ENCODE measurements around the gene SCML1.

The SCML1 gene

DNA sequence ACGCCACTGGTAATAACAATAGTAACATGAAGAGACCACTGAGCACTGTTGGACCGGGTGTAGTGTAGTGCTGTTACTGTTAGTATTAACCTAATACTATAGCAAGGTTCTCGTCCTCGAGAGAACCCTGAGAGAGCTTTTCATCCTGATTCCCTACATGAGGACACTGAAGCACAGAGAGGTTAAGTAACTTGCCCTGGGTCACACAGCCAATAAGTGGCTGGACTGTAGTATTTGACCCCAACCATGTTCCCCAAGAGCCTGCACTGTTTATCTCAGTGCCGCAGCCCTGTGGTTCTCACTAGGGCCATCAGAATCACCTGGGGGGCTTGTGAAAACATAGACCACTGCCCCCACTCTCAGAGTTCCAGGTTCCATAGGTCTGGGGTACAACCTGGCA lies 10.4 kb downstream of the SCML1 start:
- no peak for DNase-seq (ENCODE audit: low read depth in 1 of 2, low spot score in 1 of 2)
- peaks cover 3% of the 10 kb centered on the region for H3K27me3 ChIP-seq (ENCODE audit: insufficient read depth, poor library complexity, severe bottlenecking)
- no peak for TF ChIP-seq SPI1 (IDR thresholded peaks at IDR 0.05; ENCODE audit: borderline replicate concordance, low read depth)
- TF ChIP-seq, protein P1, sequence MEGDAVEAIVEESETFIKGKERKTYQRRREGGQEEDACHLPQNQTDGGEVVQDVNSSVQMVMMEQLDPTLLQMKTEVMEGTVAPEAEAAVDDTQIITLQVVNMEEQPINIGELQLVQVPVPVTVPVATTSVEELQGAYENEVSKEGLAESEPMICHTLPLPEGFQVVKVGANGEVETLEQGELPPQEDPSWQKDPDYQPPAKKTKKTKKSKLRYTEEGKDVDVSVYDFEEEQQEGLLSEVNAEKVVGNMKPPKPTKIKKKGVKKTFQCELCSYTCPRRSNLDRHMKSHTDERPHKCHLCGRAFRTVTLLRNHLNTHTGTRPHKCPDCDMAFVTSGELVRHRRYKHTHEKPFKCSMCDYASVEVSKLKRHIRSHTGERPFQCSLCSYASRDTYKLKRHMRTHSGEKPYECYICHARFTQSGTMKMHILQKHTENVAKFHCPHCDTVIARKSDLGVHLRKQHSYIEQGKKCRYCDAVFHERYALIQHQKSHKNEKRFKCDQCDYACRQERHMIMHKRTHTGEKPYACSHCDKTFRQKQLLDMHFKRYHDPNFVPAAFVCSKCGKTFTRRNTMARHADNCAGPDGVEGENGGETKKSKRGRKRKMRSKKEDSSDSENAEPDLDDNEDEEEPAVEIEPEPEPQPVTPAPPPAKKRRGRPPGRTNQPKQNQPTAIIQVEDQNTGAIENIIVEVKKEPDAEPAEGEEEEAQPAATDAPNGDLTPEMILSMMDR (IDR thresholded peaks at IDR 0.05; ENCODE audit: insufficient read depth, low read length): no peak
- no peak for TF ChIP-seq GABPA (IDR thresholded peaks at IDR 0.05; ENCODE audit: low read depth)
- TF ChIP-seq, protein P2, sequence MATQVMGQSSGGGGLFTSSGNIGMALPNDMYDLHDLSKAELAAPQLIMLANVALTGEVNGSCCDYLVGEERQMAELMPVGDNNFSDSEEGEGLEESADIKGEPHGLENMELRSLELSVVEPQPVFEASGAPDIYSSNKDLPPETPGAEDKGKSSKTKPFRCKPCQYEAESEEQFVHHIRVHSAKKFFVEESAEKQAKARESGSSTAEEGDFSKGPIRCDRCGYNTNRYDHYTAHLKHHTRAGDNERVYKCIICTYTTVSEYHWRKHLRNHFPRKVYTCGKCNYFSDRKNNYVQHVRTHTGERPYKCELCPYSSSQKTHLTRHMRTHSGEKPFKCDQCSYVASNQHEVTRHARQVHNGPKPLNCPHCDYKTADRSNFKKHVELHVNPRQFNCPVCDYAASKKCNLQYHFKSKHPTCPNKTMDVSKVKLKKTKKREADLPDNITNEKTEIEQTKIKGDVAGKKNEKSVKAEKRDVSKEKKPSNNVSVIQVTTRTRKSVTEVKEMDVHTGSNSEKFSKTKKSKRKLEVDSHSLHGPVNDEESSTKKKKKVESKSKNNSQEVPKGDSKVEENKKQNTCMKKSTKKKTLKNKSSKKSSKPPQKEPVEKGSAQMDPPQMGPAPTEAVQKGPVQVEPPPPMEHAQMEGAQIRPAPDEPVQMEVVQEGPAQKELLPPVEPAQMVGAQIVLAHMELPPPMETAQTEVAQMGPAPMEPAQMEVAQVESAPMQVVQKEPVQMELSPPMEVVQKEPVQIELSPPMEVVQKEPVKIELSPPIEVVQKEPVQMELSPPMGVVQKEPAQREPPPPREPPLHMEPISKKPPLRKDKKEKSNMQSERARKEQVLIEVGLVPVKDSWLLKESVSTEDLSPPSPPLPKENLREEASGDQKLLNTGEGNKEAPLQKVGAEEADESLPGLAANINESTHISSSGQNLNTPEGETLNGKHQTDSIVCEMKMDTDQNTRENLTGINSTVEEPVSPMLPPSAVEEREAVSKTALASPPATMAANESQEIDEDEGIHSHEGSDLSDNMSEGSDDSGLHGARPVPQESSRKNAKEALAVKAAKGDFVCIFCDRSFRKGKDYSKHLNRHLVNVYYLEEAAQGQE (IDR thresholded peaks at IDR 0.05; ENCODE audit: insufficient replicate concordance, low read depth): no peak
- TF ChIP-seq POLR2AphosphoS5 (IDR thresholded peaks at IDR 0.05; ENCODE audit: low read depth): no peak
- no peak overlapping the region for H3K27ac ChIP-seq (replicated peaks)
- H3K4me3 ChIP-seq (replicated peaks; ENCODE audit: insufficient read depth, low read length): no peak overlapping the region

DNA sequence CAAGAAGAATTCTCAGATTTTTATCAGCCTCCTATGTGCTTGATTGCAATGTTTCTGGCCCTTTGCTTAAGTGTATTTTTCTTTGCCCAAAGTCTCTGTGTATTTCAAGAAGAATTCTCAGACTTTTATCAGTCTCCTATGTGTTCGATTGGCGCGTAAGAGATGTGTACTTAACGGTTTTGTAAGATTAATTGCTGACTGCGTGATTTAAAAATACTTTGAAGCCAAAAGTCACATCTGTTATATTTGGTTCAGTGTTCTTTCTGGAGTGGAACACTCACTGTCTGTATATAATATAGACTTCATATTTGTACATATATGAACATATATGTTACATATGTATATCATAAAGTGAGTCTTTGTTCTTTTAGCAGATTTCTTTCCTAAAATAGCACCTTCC lies 11.4 kb downstream of the SCML1 start:
- H3K27me3 ChIP-seq (ENCODE audit: insufficient read depth, poor library complexity, severe bottlenecking): peaks cover 3% of the 10 kb centered on the region
- no peak overlapping the region for H3K27ac ChIP-seq (replicated peaks)
- DNase-seq (ENCODE audit: low read depth in 1 of 2, low spot score in 1 of 2): no peak
- TF ChIP-seq, protein P2 (IDR thresholded peaks at IDR 0.05; ENCODE audit: insufficient replicate concordance, low read depth): no peak
- TF ChIP-seq GABPA (IDR thresholded peaks at IDR 0.05; ENCODE audit: low read depth): no peak
- no peak for TF ChIP-seq POLR2AphosphoS5 (IDR thresholded peaks at IDR 0.05; ENCODE audit: low read depth)
- TF ChIP-seq SPI1 (IDR thresholded peaks at IDR 0.05; ENCODE audit: borderline replicate concordance, low read depth): no peak
- TF ChIP-seq, protein P1 (IDR thresholded peaks at IDR 0.05; ENCODE audit: insufficient read depth, low read length): no peak
- H3K4me3 ChIP-seq (replicated peaks; ENCODE audit: insufficient read depth, low read length): no peak overlapping the region

DNA sequence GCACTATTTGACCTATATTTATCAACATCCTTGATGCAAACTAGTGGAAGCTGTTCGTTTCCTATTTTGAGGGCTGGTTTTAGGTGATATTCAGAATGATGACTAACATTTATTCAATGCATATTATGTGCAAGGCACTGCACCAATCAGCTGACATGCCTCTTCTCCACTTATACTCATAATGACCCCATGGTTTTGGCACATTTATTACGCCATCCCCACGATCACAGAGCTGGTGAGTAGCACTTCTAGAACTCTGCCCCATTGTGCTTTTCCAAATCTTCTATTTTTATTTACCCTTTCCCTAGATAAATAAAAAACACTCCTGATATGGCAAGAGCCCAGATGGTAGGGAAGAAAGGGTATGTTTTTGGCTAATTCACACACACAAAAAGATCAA lies 13.1 kb downstream of the SCML1 start:
- Histone ChIP-seq H3K27ac (replicated peaks) (no peak overlapping the region), H3K4me3 (replicated peaks; ENCODE audit: insufficient read depth, low read length) (no peak overlapping the region), H3K27me3 (ENCODE audit: insufficient read depth, poor library complexity, severe bottlenecking) (peaks cover 5% of the 10 kb centered on the region)
- DNase-seq (ENCODE audit: low read depth in 1 of 2, low spot score in 1 of 2): no peak
- TF ChIP-seq, protein P1 (IDR thresholded peaks at IDR 0.05; ENCODE audit: insufficient read depth, low read length): no peak
- no peak for TF ChIP-seq SPI1 (IDR thresholded peaks at IDR 0.05; ENCODE audit: borderline replicate concordance, low read depth)
- no peak for TF ChIP-seq POLR2AphosphoS5 (IDR thresholded peaks at IDR 0.05; ENCODE audit: low read depth)
- no peak for TF ChIP-seq GABPA (IDR thresholded peaks at IDR 0.05; ENCODE audit: low read depth)
- TF ChIP-seq, protein P2 (IDR thresholded peaks at IDR 0.05; ENCODE audit: insufficient replicate concordance, low read depth): no peak

Data from HL-60 (cell line).